ENCODE results near the gene FAM241A.
"Not testable (repeated sequence)": the region's sequence is repeated elsewhere in the genome, so short reads cannot be mapped to it uniquely, and the experiment has no call there.

The FAM241A gene

DNA sequence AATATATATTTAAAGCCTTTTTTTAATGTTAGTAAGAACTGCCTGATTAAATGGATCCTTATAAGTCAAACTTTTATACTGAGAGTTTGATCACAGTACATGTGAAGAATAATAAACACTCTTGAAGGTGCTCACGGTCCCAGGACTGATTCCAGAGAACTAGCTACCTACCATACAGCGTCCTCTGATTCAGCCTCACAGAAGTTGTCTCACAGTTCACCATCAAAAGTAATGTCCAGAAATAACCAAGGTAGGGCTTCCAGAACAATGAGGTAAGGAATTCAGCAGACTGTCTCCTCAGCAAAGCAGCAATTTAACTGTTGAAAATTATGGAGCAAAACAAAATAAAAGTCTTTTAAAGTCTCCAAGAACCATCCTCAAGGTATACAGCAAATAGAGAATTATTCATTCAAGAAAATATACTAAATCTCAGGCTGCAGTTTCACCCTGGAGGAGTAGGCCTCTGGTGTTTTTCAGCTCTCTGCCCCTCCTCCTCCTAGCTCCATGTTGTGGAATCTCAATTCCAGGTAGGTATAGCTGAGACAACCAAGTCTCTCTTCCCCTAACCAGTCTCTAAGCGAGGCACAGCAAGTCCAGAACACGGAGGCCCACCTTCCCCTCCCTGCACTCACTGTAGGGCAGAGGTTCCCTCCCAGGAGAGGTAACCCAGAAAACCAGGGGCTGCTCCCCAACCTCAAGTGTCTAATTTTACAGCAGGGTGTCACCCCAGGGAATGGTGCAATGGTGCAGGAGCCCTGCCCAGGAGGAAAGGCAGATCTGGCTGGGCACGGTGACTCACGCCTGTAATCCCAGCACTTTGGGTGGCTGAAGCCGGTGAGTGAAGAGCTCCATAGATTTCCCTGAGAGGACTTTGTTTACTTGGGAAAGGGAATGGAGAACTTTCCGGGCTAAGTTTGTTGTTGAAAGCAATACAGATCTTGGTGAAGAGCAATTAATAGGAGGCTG lies 28.6 kb downstream of the FAM241A start:
- no peak for DNase-seq (ENCODE audit: low read depth in 2 of 2)

DNA sequence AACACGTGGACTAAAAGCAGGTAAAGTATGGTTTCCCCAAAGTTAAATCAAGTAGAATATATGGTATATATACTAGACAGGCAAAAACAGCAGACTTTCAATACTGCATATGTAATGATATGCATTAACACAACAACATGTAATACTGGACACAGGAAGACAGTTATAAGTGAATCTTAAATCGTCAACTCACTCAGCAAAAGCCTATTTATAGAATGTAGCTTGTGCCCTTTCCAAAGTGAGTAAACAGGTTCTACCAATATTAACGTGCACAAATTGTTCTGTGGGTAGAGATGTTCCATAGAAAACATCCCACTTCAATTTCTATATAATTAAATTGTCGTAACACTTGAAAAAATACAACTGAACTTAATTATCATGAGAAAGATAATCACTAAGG lies 30.6 kb downstream of the FAM241A start:
- DNase-seq (ENCODE audit: low read depth in 2 of 2) = no peak

DNA sequence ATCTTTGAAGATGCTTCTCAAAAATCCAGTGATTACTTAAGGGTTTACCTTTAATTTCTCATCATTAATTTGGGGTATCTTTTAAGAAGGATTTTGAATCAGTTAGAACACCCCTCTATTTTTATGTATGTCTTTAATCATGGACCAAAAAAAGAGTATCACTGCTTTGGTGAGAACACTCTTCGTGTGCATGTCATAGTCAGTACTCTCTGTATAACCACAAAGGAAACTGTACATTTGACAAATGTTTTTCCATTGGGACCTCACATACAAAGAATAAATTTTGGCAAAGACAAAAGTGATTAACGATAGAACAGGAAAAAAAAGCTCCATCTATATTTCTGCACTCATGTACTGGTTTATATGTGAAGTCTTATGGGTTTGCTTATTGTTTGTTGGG lies 31.3 kb downstream of the FAM241A start:
- no peak for DNase-seq (ENCODE audit: low read depth in 2 of 2)

DNA sequence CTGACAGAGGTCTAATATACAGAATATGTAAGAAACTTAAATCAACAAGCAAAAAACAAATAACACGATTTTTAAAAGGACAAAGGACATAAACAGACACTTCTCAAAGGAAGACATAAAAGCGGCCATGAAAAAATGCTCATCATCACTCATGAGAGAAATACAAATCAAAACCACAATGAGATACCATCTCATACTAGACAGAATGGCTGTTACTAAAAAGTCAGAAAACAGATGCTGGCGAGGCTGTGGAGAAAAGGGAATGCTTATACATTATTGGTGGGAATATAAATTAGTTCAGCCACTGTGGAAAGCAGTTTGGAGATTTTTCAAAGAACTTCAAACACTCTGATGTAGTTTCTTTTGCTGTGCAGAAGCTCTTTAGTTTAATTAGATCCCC lies 33.5 kb downstream of the FAM241A start:
- DNase-seq (ENCODE audit: low read depth in 2 of 2) = not testable (repeated sequence)

DNA sequence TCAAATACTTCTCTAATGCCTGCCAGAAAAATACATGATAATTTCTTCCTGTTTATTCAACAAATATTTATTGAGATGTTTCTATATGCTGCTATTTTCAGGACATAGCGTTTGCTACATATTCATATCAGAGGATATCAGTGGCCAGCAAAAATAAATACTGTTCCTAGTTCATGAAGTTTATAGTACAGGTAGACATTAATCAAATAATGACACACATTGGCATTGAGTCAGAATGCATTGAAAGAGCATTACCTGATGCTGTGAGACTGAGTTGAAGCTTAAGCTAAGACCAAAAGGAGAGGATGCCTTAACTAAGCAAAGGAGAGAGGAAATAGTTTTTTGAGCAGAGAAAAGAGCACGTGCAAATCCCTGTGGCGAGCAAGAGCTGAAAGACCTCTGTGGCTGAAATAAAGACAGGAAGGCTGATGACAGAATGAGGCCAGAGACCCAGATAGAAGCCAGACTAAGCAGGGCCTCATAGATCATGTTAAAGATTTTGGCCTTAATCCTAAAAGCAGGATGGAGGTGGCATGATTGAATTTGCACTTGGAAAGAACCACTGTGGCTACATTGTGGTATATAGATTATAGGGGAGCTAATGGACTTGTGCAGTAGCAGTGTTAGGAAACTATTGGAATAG lies 36.2 kb downstream of the FAM241A start:
- no peak for DNase-seq (ENCODE audit: low read depth in 2 of 2)

DNA sequence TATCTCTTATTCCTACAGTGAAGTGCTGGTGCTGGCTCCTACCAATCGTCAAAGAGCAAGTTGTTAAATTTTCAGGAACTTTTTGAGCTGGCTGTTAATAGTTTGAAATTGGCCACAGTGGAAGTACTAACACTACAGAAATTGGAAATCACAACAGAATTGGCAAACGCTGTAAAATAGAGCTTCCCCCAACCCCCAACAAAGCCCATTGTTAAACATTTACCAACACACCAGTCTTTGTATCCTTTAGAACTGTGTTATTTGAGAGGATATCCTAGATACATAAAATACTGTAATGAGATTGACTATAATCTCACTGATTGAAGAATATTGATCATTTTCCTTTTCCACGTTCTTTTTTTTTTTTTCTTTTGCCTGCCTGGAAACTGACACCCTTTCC lies 37.4 kb downstream of the FAM241A start:
- no peak for DNase-seq (ENCODE audit: low read depth in 2 of 2)

DNA sequence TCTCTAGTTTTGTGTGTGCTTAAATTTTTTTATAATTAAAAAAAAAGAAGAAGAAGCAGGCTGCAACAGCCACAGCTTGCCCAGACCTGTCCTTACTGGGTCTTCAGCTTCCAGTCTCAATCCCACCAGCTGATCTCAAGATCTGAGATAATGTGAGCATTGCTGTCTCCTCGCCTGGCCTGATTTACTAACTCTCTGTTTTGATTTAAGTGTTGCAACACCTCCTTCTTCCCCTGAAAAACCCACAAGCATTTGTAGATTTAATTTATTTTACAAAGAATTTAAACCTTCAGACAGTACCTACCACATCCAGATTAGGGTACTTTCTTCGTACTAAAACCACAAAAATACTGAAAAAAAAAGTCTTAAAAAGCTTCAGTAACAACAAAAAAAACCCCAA lies 38.0 kb downstream of the FAM241A start:
- DNase-seq (ENCODE audit: low read depth in 2 of 2) = no peak

DNA sequence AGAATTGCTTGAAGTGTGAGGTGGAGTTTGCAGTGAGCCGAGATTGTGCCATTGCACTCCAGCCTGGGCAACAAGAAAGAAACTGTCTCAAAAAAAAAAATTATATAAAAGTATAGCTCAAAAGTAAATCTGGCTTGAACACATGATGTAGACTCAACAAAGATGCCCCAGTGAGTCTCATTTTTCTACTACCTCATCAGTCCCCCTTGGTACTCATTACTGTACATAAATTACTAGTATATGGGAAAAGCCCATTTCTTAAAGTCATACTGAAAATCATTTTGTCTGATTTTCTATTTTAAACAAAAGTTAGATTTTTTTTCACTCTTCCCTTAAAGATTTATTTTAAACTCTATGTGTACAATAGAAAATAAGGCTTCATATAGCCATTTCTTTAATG lies 39.2 kb downstream of the FAM241A start:
- no peak for DNase-seq (ENCODE audit: low read depth in 2 of 2)

DNA sequence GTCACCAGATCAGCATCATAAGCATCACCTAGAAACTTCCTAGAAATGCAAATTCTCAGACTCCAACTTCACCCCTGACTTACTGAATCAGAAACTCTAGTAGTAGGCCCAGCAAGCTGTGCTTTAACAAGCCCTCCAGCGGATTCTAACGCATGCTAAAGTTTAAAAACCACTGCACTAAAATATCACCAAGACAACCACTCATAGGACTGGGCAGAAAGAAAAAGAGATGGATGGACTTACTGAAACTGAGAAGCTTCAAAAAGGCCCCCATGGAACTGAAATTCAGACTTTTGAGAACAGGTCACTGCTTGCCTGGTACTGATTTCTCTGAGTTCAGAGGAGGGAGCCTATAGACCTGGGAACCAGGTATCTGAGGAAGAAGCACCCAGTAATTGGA lies 40.1 kb downstream of the FAM241A start:
- no peak for DNase-seq (ENCODE audit: low read depth in 2 of 2)

DNA sequence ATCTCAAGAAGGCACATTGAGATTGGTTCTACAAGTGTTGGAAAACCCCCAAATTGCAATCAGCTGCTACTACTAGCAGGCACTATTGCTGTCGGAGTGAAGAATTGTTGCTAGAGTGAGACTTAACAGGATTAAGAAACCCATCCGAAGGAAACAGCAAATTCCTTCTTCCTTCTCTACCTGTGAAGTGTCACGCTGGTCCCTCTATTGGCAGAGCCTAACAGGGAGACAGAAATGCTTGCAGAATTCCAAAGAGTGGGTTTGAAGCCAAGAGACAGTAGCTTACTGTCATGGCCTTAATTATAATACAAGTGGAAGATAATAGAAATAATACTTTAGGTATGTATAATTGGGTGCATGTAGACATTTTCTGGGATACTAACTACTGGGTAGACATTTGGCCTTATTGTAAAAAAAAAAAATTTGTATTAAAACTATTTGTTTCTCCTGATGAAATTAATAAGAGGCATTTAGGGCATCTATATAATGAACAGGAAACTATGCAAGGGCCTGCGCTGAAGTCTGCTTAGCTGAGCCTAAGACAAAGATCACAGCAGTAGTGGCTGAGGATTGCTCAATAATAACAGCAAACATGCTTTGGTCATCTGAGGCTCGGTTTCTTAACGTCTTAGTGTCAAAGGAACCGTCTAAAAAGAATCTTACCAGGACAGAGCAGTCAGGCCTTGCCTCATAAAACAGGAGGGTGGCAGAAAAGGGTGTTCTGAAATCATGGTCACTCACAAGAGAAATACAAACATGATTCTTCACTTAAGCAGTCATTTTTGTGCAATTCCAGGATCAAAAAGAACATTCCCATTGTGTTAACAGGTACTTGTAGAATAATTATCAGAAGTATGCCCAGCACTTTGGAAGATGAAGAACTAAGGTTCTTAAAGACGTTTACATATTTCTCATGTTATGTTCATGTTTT lies 40.8 kb downstream of the FAM241A start:
- no peak for DNase-seq (ENCODE audit: low read depth in 2 of 2)

DNA sequence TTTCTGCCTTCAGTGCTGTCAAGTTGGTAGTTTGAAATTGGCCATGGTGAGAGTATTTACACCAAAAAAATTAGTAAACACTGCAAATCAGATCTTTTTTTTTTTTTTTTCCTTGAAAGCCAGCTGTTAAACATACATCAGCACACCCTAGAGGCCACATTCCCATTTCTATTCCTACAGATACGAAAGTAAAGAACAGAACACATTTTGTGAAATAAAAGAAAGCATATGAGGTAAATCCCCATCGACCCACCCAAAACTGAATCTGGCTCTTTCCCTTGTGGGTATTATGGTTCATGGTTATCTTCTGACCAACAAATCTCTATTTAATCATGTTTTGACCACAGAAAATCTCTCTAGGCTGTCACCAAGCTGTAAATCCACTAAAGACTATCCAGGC lies 44.5 kb downstream of the FAM241A start:
- DNase-seq (ENCODE audit: low read depth in 2 of 2) = no peak

DNA sequence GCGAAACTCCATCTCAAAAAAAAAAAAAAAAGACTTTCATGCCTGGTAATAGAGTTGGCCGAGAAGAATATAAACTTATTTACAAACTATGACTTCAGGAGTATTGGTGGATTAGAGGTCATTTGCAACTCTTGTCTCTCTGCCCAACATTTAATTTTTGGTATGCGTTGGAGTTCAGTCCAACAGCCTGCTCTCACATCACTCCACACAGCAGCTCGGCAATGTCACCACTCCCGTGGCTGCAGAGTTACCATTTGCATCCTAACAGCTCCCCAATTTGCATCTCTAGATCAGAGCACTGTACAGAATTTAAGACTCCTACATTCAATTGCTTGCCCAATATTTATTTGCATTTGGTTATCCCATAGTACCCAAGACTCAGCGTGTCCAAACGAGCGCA lies 45.4 kb downstream of the FAM241A start:
- no peak for DNase-seq (ENCODE audit: low read depth in 2 of 2)

DNA sequence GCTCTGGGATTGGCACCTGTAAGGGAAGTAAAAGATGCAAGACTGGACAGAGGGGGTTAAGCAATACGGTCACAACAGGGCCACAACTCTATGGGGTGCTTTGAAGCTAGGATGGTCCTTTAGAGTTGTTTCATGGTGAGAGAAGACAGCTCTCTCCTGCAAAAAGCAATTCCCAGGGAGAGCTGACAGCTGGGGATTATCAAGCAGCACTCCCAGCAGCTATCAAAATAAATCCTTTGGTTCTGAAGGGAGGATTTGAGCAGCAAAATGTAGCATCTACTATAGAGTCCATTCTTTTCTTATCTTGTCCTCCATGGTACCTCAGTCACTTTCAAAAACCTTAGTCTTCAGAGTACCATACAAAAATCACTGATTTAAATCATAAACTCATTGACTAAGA lies 51.2 kb downstream of the FAM241A start:
- DNase-seq (ENCODE audit: low read depth in 2 of 2) = no peak

DNA sequence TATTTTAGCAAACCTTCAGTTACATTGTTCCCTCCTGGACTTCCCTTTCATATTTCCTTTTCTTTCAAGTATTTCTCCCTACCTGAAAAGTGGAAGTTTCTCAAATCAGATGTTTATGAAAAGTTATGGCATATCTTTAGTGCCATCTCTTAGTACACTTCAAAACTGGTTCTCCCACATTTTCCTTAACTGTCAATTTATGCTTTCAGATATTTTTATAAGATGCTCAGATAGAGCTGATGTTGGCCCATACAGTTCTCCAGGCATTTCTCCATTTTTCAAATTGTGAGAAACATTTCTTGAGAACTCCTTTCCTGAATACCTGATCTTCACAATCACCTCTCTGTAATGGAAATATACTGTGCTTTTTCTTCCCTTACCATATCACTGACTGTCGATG lies 53.8 kb downstream of the FAM241A start:
- DNase-seq (ENCODE audit: low read depth in 2 of 2) = no peak

DNA sequence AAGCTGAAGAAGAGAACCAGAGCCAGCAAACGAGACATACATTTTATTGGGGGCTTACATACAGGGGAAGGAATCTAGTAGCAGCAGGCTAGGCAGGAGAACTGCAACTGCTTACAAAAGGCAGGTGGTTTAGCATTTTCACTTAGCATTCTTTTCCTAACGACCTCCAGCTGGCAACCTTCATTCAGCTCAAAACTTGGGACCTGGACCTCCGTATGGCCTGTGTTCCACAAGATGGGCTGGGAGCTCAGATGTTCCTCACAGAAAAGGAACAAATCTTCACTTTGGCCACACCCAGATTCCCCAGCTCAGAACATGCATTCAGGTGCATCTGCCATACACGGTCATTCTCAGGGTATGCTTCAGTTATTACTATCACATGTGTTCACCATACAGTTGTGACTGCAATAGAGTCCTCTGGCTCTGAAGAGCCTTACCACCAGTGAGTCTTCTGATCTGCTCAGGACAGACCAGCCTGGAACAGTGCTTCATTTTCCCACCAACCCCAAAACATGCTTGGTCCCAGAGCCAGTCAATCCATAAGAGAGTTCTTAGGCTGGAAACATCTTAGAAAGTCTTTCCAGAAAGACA lies 56.8 kb downstream of the FAM241A start:
- DNase-seq (ENCODE audit: low read depth in 2 of 2) = no peak

DNA sequence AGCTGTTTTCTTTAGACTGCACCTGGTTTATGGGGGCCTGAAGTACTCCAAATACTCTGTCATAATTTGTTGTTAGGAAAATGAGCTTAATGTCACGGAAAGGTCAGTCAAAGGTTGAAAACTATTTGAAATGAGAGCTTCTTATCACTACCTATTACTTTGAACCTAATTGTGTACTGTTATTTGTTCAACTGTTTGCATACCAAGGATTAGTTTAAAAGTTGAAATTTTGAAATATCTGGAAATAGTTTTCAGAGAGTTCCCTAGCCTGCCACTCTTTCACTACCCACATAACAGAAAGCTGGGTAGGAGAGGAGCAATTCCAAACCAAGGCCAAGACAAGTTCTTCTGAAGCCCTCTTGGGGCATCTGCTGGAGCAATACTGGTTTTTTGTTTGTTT lies 58.3 kb downstream of the FAM241A start:
- DNase-seq (ENCODE audit: low read depth in 2 of 2) = no peak

DNA sequence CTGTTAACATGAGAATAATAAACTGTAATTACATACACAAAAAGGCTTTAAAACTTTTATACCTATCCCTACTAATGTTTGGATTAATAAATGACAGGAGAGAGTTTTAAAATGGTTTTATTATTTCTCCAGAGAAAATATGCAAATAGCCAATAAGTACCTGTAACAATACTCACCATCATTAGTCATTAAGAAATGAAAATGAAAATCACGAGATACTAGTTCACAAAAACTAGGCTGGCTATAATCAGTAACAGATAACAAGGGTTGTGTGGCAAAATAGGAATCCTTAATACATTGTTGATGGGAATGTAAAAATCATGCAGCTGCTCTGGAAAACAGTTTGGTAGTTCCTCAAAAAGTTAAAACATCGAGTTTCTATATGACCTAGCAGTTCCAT lies 61.2 kb downstream of the FAM241A start:
- DNase-seq (ENCODE audit: low read depth in 2 of 2) = no peak

DNA sequence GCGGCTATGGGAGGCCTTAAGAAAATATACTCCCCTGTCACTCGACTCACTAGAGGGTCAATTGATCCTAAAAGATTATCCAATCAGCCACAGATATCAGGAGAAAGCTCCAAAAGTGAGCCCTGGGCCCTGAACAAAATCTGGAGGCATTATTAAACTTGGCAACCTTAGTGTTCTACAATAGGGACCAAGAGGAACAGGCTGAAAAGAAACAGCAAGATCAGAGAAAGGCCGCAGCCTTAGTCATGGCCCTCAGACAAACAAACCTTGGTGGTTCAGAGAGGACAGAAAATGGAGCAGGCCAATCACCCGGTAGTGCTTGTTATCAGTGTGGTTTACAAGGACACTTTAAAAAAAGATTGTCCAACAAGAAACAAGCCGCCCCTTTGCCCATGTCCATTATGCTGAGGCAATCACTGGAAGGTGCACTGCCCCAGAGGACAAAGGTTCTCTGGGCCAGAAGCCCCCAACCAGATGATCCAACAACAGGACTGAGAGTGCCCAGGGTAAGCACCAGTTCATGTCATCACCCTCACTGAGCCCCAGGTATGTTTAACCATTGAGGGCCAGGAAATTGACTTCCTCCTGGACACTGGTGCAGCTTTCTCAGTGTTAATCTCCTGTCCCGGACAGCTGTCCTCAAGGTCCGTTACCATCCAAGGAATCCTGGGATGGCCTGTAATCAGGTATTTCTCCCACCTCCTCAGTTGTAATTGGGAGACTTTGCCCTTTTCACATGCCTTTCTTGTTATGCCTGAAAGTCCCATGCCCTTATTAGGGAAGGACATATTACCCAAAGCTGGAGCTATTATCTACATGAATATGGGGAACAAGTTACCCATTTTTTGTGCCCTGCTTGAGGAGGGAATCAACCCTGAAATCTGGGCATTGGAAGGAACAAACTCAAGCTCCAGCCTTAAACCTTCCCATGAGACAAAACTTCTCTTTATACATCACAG lies 63.2 kb downstream of the FAM241A start:
- not testable (repeated sequence) for DNase-seq (ENCODE audit: low read depth in 2 of 2)

DNA sequence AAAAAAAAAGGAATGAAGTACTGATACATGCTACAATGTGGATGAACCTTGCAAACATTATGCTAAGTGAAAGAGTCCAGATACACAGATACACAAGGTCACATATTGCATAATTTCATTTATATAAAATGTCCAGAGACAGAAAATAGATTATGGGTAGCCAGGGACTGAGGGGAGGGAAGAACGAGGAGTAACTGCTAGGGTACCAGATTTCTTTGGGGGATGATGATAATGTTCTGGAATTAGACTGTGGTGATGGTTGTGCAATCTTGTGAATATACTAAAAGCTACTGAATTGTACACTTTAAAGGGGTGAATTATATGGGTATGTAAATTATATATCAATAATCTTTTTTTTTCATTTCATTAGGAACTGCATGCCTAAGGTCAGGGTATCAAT lies 65.5 kb downstream of the FAM241A start:
- no peak for DNase-seq (ENCODE audit: low read depth in 2 of 2)

DNA sequence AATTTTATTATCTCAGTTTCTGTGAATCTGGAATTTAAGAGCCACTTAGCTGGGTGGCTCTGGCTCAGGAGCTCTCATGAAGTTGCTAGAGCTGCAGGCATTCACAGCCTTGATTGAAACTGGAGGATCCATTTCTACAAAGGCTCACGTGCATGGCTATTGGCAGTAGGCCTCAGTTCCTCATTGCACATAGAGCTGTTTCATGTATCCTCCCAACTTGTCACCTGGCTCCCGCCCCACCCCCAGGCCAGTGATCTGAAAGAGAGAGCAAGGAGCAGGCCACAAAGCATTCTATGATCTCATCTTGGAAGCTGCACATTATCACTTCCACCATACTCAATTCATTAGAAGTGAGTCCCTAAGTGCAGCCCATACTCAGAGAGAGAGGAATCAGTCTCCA lies 67.8 kb downstream of the FAM241A start:
- no peak for DNase-seq (ENCODE audit: low read depth in 2 of 2)

DNA sequence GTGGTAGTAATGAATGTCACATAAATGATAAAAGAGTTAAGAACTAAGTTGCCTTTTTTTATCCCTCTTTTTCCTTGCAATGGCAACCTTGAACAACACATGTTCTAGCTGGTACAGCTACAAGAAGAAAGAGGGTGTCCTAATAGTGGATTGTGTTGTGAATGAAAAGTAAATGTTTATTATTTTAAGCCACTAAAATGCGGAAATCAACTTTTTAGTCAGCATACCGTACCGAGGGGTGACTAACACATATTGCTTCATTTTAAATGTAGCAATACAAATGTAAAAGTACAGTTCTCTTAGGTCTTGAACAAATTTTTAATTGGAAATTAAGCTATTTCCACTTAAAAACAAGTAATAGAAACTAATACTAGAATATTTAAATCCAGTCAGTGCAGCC lies 68.6 kb downstream of the FAM241A start:
- no peak for DNase-seq (ENCODE audit: low read depth in 2 of 2)
